HepG2 (cell line): ENCODE data around the gene GLRA3. TPM values are rescaled to one million over a fixed set of nuclear protein-coding genes. Genes with fewer than 3 reads are reported as not detected.
"Not testable (repeated sequence)": the region's sequence is repeated elsewhere in the genome, so short reads cannot be mapped to it uniquely, and the experiment has no call there.

Experiments used
- ATAC-seq: fragments of 200-7000 bp; cut with Tn5 transposase; 3 replicates; pipeline ENCODE4 v1.9.1; 2020; ENCODE audit warnings: mild to moderate bottlenecking, moderate library complexity
- BruUV-seq: library from RNA; stranded (reverse); fragments of 400-500 nt; replicated peaks from 2 replicates; lab custom pipeline; 2021; lab: Mats Ljungman, UMichigan
- CTCF ChIA-PET: fragments of 300-600 bp; formaldehyde crosslinking; extraction: SDS; loops from one replicate; lab custom pipeline; 2021; ENCODE audit warnings: low total read pairs, inconsistent platforms, low intra/inter-chr PET ratio; lab: Yijun Ruan, JAX
- POLR2A ChIA-PET: fragments of 350-600 bp; sonication (Branson Sonifier 250); formaldehyde crosslinking; loops from one replicate; lab custom pipeline; 2020; ENCODE audit warnings: antibody characterized with exemption, inconsistent platforms; lab: Yijun Ruan, JAX
- DNase-seq: peaks from one replicate; pipeline ENCODE4 v3.0.0-alpha.2; 2015; ENCODE audit warnings: low spot score
- FAIRE-seq: peaks from 3 replicates; lab custom pipeline; 2011; peaks lifted over from hg19 to GRCh38; lab: Jason Lieb, UNC
- H2AFZ ChIP-seq: one replicate; pipeline ENCODE4 v1.6.1; 2011; ENCODE audit warnings: low read length, inconsistent platforms
- H3K27ac ChIP-seq: fragments of 300-600 bp; 3 replicates; pipeline ENCODE4 v1.8.0; 2011; ENCODE audit warnings: mixed run types, mild to moderate bottlenecking, mixed read lengths, low read length, inconsistent platforms; ENCODE audit not compliant: insufficient read depth; ENCODE audit errors: extremely low read length
- H3K27me3 ChIP-seq, 2 experiments: fragments of 200-600 bp in 1 of 2; 2 replicates in 1 of 2; 3 replicates in 1 of 2; pipeline versions ENCODE4 v1.6.0 to v1.8.0; 2011; ENCODE audit warnings: low read length in 2 of 2, mild to moderate bottlenecking in 2 of 2, moderate library complexity in 2 of 2, inconsistent platforms in 1 of 2; ENCODE audit not compliant: insufficient read depth in 2 of 2, control insufficient read depth in 1 of 2
- H3K36me3 ChIP-seq, 2 experiments: fragments of 200-600 bp in 1 of 2; replicated peaks in 1 of 2; 2 replicates in 1 of 2; 3 replicates in 1 of 2; pipeline versions ENCODE4 v1.5.1 to v1.8.0; 2011; ENCODE audit warnings: low read length in 2 of 2, inconsistent platforms in 1 of 2; ENCODE audit not compliant: insufficient read depth in 2 of 2, control insufficient read depth in 1 of 2
- H3K4me1 ChIP-seq: 2 replicates; pipeline ENCODE4 v1.5.1; 2012; ENCODE audit warnings: low read length, inconsistent platforms; ENCODE audit not compliant: insufficient read depth
- H3K4me2 ChIP-seq: 2 replicates; pipeline ENCODE4 v1.6.0; 2011; ENCODE audit warnings: low read depth, low read length, inconsistent platforms
- H3K4me3 ChIP-seq, 3 experiments: fragments of 200-600 bp in 1 of 3; sonication (generic), shearing (Covaris generic) in 1 of 3; replicated peaks in 1 of 3; 2 replicates each; pipeline ENCODE4 v1.5.1; 2011 to 2016; ENCODE audit warnings: low read length in 3 of 3, inconsistent platforms in 2 of 3, low read depth in 2 of 3, mild to moderate bottlenecking in 2 of 3, control low read depth in 1 of 3, mixed read lengths in 1 of 3; ENCODE audit not compliant: insufficient read depth in 1 of 3
- H3K79me2 ChIP-seq: one replicate; pipeline ENCODE4 v1.6.1; 2011; ENCODE audit warnings: low read length, inconsistent platforms; ENCODE audit not compliant: insufficient read depth
- H3K9ac ChIP-seq: 2 replicates; pipeline ENCODE4 v1.6.0; 2011; ENCODE audit warnings: mild to moderate bottlenecking, low read depth, low read length, inconsistent platforms; ENCODE audit not compliant: insufficient read depth
- H3K9me3 ChIP-seq: 2 replicates; pipeline ENCODE4 v1.5.1; 2012; ENCODE audit warnings: mild to moderate bottlenecking, low read length
- H4K20me1 ChIP-seq: 2 replicates; pipeline ENCODE4 v1.6.0; 2011; ENCODE audit warnings: inconsistent platforms, mild to moderate bottlenecking, low read length, moderate library complexity; ENCODE audit not compliant: insufficient read depth
- ZNF20 ChIP-seq: sonication (generic); formaldehyde crosslinking; IDR thresholded peaks from 2 replicates; pipeline ENCODE4 v1.4.0; 2020; ENCODE audit warnings: mild to moderate bottlenecking, moderate library complexity, missing genetic modification reagents
- ZNF484 ChIP-seq: sonication (generic); formaldehyde crosslinking; IDR thresholded peaks from 2 replicates; pipeline ENCODE4 v1.5.1; 2020; ENCODE audit warnings: mild to moderate bottlenecking, low read depth, missing genetic modification reagents, borderline replicate concordance
- ZNF747 ChIP-seq: sonication (generic); formaldehyde crosslinking; IDR thresholded peaks from 2 replicates; pipeline ENCODE4 v1.8.1; 2023; ENCODE audit warnings: missing genetic modification reagents, mild to moderate bottlenecking, borderline replicate concordance
- WGBS: methylation state at CpG from one replicate; pipeline ENCODE4 v1.1.6; 2017; ENCODE audit warnings: low lambda C conversion rate; 5-methylcytosine and 5-hydroxymethylcytosine counted together
- in situ Hi-C: cut with HindIII; loops from 2 replicates; pipeline ENCODE4 v1.10.0; 2017; ENCODE audit warnings: low pct_unique_long_range_greater_than_20kb; ENCODE audit not compliant: extremely low pct_ligation_motif_present
- intact Hi-C: fragments of 100-400 bp; cut with micrococcal nuclease; formaldehyde crosslinking; loops from one replicate; pipeline ENCODE4 v1.10.0; 2022; ENCODE audit not compliant: unreplicated experiment
- polyA plus RNA-seq, 8 experiments: library from polyadenylated mRNA; depleted of rRNA in 3 of 8; stranded (reverse) in 7 of 8; unstranded in 1 of 8; fragments of >200 nt; fragmentation: Illumina TruSeq in 4 of 8; extraction: Trizol in 4 of 8; gene quantifications; 2 replicates each; pipeline versions ENCODE4 v1.2.1 to v1.2.3, GENCODE V29; 2011 to 2016; ENCODE audit warnings: low read depth in 4 of 8, missing spikeins in 1 of 8, mixed read lengths in 1 of 8; ENCODE audit not compliant: insufficient read depth in 1 of 8
- total RNA-seq, 5 experiments: library from RNA; depleted of rRNA; stranded (reverse); fragments of >200 nt; fragmentation: Illumina TruSeq; extraction: Trizol; gene quantifications; 2 replicates each; pipeline ENCODE4 v1.2.3, GENCODE V29; 2016; ENCODE audit warnings: low read depth in 1 of 5

Gene GLRA3
- total and polyA plus RNA-seq, 2 of the 13 experiments (the other 11 are each of a cell fraction or from before 2014, with no cell fraction given) = not detected

DNA sequence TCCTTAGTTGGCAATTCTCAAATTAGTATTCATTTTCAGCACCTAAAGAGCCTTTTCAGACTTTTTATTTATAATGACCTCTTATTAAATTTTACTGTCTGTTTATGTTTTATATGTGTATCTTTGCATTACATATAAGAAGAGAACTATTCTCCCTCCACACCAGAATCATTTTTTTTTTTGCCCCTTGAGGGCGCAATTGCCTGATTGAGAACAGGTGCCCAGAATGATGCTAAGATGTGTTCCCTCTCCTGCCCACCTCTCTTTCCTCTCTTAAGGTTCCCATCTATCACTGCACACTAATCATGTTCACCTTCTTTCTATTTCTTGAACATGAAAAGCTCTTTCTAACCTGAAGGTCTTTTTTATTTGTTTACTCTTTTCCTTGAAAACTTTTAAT lies 44.9 kb upstream of the GLRA3 start (continued):
- TF ChIP-seq ZNF747 = no peak
- TF ChIP-seq ZNF20 = no peak

GRCh38 chr4:174873146-174873545 lies 44.1 kb upstream of the GLRA3 start:
- POLR2A ChIA-PET, intact Hi-C loops, H3K27ac ChIP-seq, H3K4me1 ChIP-seq, CTCF ChIA-PET, H3K4me2 ChIP-seq, in situ Hi-C loops, H3K9ac ChIP-seq, H3K4me3 ChIP-seq, BruUV-seq, ATAC-seq, H2AFZ ChIP-seq, H3K36me3 ChIP-seq, FAIRE-seq, DNase-seq, H3K27me3 ChIP-seq, H3K79me2 ChIP-seq, H4K20me1 ChIP-seq: not testable (repeated sequence)
- H3K9me3 ChIP-seq = peaks cover 65% of the 10 kb centered on the region
- 0% methylated on average over 3 of the region's 4 CpGs for WGBS

DNA sequence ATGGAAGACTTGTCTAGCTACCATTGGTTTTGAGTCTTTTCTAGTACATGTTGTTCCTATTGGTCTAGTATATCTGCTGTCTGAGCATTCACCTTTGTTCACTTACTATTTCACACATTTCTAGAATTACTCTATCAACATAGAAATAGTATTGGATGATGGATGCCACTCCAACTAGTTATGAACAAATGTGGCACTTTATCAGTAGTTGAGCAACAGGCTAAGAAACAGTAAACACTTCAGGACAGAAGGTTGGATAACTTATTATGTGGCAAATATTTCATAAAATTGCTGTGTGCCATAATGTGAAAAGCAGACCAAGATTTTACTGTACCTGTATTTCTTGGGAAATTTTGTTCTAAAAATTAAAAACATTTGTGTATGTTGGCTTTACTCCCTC lies 42.4 kb upstream of the GLRA3 start:
- TF ChIP-seq ZNF484 = no peak
- Histone ChIP-seq H3K4me1 (no peaks in the 10 kb centered on the region; the same call in 1 of the 2 replicates), H3K79me2 (no peaks in the 10 kb centered on the region), H3K4me2 (no peak overlapping the region), H3K9ac (no peak overlapping the region), H2AFZ (no peak overlapping the region), H3K27ac (no peak overlapping the region), H3K4me3 (no peak overlapping the region), H4K20me1 (no peaks in the 10 kb centered on the region), H3K27me3 (no peaks in the 10 kb centered on the region), H3K36me3 (no peaks in the 10 kb centered on the region), H3K9me3 (peaks cover 66% of the 10 kb centered on the region)
- no peak for ATAC-seq
- ChIA-PET CTCF (no interaction called here), POLR2A (no interaction called here)
- FAIRE-seq = no peak
- no TSS peak for BruUV-seq
- in situ Hi-C loops (no loop called here), intact Hi-C loops (no loop called here)
- DNase-seq = no peak
